Neural crest cell (in vitro differentiated cells): ENCODE data around the gene TSC2. TPM values are rescaled to one million over a fixed set of nuclear protein-coding genes. Genes with fewer than 3 reads are reported as not detected.

Source experiments
- DNase-seq: peaks from one replicate; pipeline ENCODE4 v3.0.0; 2021; ENCODE audit warnings: low read depth, mixed read lengths, low spot score
- H3K27ac Mint-ChIP-seq: one replicate; pipeline ENCODE4 v1.8.0; 2021; ENCODE audit warnings: mild to moderate bottlenecking, mixed read lengths; ENCODE audit not compliant: unreplicated experiment
- H3K27me3 Mint-ChIP-seq: 2 replicates; pipeline ENCODE4 v1.8.0; 2021; ENCODE audit warnings: low read depth, mild to moderate bottlenecking, mixed read lengths
- H3K36me3 Mint-ChIP-seq: 2 replicates; pipeline ENCODE4 v1.8.0; 2021; ENCODE audit warnings: low read depth, mild to moderate bottlenecking, mixed read lengths
- H3K4me1 Mint-ChIP-seq: 2 replicates; pipeline ENCODE4 v1.8.0; 2021; ENCODE audit warnings: mixed read lengths
- H3K4me3 Mint-ChIP-seq: one replicate; pipeline ENCODE4 v1.8.0; 2021; ENCODE audit warnings: mild to moderate bottlenecking, mixed read lengths
- H3K9me3 Mint-ChIP-seq: 2 replicates; pipeline ENCODE4 v1.8.0; 2021; ENCODE audit warnings: mixed read lengths
- total RNA-seq: library from RNA; stranded (reverse); gene quantifications from 2 replicates; pipeline ENCODE4 v1.2.1, GENCODE V29; 2021
- TF ChIP-seq, protein P1 (sequence below): fragments of 200-600 bp; sonication (generic); conservative IDR thresholded peaks from 2 replicates; pipeline ENCODE4 v1.5.0; 2021; ENCODE audit warnings: antibody characterized with exemption, mild to moderate bottlenecking

The TSC2 gene
- total RNA-seq, 1 donor from 2014 or later, result 175 TPM

GRCh38 chr16:2085669-2086068 lies 37.9 kb downstream of the TSC2 start:
- TF ChIP-seq, protein P1, sequence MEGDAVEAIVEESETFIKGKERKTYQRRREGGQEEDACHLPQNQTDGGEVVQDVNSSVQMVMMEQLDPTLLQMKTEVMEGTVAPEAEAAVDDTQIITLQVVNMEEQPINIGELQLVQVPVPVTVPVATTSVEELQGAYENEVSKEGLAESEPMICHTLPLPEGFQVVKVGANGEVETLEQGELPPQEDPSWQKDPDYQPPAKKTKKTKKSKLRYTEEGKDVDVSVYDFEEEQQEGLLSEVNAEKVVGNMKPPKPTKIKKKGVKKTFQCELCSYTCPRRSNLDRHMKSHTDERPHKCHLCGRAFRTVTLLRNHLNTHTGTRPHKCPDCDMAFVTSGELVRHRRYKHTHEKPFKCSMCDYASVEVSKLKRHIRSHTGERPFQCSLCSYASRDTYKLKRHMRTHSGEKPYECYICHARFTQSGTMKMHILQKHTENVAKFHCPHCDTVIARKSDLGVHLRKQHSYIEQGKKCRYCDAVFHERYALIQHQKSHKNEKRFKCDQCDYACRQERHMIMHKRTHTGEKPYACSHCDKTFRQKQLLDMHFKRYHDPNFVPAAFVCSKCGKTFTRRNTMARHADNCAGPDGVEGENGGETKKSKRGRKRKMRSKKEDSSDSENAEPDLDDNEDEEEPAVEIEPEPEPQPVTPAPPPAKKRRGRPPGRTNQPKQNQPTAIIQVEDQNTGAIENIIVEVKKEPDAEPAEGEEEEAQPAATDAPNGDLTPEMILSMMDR, result no peak
- Mint-ChIP-seq H3K27ac (no peak overlapping the region), H3K4me3 (no peak overlapping the region), H3K36me3 (no peaks in the 10 kb centered on the region), H3K4me1 (no peaks in the 10 kb centered on the region), H3K9me3 (no peaks in the 10 kb centered on the region), H3K27me3 (no peaks in the 10 kb centered on the region)
- no peak for DNase-seq

GRCh38 chr16:2086106-2086742 lies 38.4 kb downstream of the TSC2 start:
- H3K36me3 Mint-ChIP-seq, result no peaks in the 10 kb centered on the region
- H3K9me3 Mint-ChIP-seq, result no peaks in the 10 kb centered on the region
- H3K4me3 Mint-ChIP-seq, result no peak overlapping the region
- TF ChIP-seq, protein P1, result no peak
- H3K27ac Mint-ChIP-seq, result no peak overlapping the region
- DNase-seq, result no peak
- no peaks in the 10 kb centered on the region for H3K27me3 Mint-ChIP-seq
- no peaks in the 10 kb centered on the region for H3K4me1 Mint-ChIP-seq

- Mint-ChIP-seq H3K4me1 (peaks cover 2% of the 10 kb centered on the region), H3K9me3 (no peaks in the 10 kb centered on the region), H3K27ac (no peak overlapping the region), H3K36me3 (no peaks in the 10 kb centered on the region), H3K27me3 (no peaks in the 10 kb centered on the region), H3K4me3 (peak overlapping the region; percentile 31)
- no peak for DNase-seq
- TF ChIP-seq, protein P1, result no peak
Observed at GRCh38 chr16:2086812-2087747, 39.3 kb downstream of the TSC2 start.

DNA sequence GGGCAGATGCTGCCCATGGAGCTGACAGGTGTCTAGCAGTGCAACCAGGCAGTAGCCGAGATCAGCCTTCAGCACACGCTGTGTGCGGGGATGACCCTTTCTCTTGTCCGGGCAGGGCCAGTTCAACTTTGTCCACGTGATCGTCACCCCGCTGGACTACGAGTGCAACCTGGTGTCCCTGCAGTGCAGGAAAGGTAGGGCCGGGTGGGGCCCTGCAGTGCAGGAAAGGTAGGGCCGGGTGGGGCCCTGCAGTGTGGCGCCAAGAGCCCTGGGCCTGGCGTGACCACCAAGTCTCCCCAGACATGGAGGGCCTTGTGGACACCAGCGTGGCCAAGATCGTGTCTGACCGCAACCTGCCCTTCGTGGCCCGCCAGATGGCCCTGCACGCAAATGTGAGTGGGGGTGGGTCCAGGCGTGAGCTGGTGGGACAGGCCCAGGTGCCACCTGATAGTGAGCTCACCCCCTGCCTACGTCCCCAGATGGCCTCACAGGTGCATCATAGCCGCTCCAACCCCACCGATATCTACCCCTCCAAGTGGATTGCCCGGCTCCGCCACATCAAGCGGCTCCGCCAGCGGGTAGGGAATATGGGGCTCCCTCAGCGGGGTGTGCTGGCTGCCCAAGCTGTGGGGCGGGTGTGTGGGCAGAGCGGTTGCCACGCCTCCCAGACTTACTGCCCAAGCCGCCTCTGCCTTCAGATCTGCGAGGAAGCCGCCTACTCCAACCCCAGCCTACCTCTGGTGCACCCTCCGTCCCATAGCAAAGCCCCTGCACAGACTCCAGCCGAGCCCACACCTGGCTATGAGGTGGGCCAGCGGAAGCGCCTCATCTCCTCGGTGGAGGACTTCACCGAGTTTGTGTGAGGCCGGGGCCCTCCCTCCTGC lies 40.2 kb downstream of the TSC2 start:
- Mint-ChIP-seq H3K36me3 (no peaks in the 10 kb centered on the region), H3K27ac (no peak overlapping the region), H3K4me3 (no peak overlapping the region), H3K27me3 (no peaks in the 10 kb centered on the region), H3K9me3 (no peaks in the 10 kb centered on the region), H3K4me1 (peaks cover 8% of the 10 kb centered on the region)
- no peak for DNase-seq
- TF ChIP-seq, protein P1, result no peak

- no peak for DNase-seq
- no peaks in the 10 kb centered on the region for H3K36me3 Mint-ChIP-seq
- no peaks in the 10 kb centered on the region for H3K9me3 Mint-ChIP-seq
- TF ChIP-seq, protein P1, result no peak
- H3K4me3 Mint-ChIP-seq, result peak overlapping the region; percentile 46
- H3K4me1 Mint-ChIP-seq, result peaks cover 8% of the 10 kb centered on the region
- H3K27ac Mint-ChIP-seq, result no peak overlapping the region
- no peaks in the 10 kb centered on the region for H3K27me3 Mint-ChIP-seq
Observed at GRCh38 chr16:2088759-2089358, 41.1 kb downstream of the TSC2 start.
